Fibroblast of pulmonary artery (primary cell): ENCODE measurements around the gene MRPL57.
"Not testable (repeated sequence)": the region's sequence is repeated elsewhere in the genome, so short reads cannot be mapped to it uniquely, and the experiment has no call there.

ENCODE experiments used
- DNase-seq: peaks from one replicate; pipeline ENCODE4 v3.0.0-alpha.2; 2010; ENCODE audit warnings: low read depth
- H3K4me3 ChIP-seq: replicated peaks from 2 replicates; pipeline ENCODE4 v1.5.1; 2011; ENCODE audit warnings: low read depth, mild to moderate bottlenecking, control low read depth, low read length, moderate library complexity
- TF ChIP-seq, protein P1 (sequence below): IDR thresholded peaks from 2 replicates; pipeline ENCODE4 v1.5.1; 2011; ENCODE audit warnings: mild to moderate bottlenecking, control low read depth, low read length, inconsistent platforms; ENCODE audit errors: missing control alignments

Gene MRPL57

DNA sequence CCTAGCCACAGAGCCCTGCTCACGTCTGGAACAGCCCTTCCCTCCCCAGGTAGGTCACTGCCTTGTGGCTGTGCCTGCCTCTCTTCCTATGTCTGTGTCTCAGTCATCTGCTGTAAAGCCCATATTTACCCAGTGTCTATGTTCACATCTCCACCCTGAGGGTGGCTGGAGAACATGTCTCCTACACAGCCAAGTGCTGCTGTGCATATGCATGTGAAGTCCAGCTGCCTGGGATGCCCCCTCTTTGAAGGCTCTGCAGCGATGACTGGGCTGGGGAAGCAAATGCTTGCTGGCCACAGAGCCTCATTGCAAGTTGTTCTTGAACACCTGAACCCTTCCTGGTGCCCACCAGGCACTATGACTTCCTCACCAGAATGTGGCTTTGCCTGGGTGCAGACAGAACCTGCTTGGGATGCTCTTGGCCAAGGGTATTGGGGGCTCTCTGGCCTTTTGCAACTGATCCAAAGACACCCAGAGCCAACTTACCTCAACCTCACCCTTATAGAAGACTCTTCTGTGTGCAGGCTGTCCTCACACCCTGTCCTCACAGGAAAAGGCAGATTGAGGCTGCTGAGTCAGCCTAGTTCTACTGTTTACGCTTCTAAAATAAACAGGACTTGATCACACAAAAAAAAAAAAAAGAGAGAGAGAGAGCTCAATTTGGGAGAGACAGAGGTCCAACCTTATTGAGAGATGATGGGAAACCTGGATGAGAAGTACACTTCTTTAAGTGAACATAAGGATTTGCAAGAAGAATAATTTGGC is 26.5 kb downstream of the MRPL57 start:
- H3K4me3 ChIP-seq: no peak overlapping the region
- TF ChIP-seq, protein P1, sequence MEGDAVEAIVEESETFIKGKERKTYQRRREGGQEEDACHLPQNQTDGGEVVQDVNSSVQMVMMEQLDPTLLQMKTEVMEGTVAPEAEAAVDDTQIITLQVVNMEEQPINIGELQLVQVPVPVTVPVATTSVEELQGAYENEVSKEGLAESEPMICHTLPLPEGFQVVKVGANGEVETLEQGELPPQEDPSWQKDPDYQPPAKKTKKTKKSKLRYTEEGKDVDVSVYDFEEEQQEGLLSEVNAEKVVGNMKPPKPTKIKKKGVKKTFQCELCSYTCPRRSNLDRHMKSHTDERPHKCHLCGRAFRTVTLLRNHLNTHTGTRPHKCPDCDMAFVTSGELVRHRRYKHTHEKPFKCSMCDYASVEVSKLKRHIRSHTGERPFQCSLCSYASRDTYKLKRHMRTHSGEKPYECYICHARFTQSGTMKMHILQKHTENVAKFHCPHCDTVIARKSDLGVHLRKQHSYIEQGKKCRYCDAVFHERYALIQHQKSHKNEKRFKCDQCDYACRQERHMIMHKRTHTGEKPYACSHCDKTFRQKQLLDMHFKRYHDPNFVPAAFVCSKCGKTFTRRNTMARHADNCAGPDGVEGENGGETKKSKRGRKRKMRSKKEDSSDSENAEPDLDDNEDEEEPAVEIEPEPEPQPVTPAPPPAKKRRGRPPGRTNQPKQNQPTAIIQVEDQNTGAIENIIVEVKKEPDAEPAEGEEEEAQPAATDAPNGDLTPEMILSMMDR: no peak
- no peak for DNase-seq

GRCh38 chr13:21208652-21209154 is 32.2 kb downstream of the MRPL57 start:
- TF ChIP-seq, protein P1: no peak
- peak; percentile 12 for DNase-seq
- no peak overlapping the region for H3K4me3 ChIP-seq

DNA sequence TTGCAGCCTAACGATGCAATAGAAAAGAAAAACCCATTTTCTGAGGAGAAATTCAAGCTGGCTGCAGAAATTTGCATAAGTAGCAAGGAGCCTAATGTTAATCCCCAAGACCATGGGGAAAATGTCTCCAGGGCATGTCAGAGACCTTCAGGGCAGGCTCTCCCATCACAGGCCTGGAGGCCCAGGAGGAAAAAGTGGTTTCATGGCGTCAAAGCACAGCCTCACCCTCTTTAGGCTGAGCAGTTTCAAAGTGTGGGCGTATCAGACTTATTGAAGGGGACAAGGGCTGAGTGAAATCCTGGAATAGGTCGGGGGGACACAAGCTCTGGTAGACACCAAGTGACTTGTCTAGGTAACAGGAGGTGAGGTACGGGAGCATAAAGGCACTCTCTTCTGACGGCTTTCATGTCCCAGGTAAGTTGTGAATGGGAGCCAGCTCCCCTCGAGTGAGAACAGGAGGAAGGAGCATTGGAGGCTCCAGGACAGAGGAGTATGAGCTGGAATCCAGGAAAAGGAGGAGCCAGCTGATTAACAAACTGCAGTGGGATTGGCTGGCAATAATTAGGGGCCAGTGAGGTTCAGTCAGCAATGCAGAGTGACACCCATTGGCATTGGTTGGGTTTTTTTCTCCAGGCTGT is 35.8 kb downstream of the MRPL57 start:
- no peak overlapping the region for H3K4me3 ChIP-seq
- TF ChIP-seq, protein P1: no peak
- no peak for DNase-seq

DNA sequence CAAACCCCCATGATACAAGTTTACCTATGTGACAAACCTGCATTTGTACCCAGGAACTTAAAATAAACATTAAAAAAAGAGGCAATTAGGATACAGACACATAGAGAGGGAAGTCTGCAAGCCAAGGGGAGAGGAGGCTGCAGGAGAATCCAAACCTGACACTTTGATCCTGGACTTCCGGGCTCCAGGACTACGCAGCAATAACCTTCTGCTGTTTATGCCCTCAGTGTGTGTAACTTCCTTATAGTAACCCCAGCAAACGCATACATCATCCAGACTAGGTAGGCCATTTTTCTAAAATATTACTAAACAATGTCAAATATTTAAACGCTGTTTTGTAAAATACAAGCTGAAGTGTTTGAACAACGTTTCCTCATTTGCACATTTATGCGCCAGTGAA is 39.0 kb downstream of the MRPL57 start:
- not testable (repeated sequence) for DNase-seq

GRCh38 chr13:21216332-21216731 is 39.9 kb downstream of the MRPL57 start:
- H3K4me3 ChIP-seq: no peak overlapping the region
- TF ChIP-seq, protein P1: no peak
- DNase-seq: no peak

More for the DNA sequence above, 39.0 kb downstream of the MRPL57 start:
- not testable (repeated sequence) for H3K4me3 ChIP-seq

DNA sequence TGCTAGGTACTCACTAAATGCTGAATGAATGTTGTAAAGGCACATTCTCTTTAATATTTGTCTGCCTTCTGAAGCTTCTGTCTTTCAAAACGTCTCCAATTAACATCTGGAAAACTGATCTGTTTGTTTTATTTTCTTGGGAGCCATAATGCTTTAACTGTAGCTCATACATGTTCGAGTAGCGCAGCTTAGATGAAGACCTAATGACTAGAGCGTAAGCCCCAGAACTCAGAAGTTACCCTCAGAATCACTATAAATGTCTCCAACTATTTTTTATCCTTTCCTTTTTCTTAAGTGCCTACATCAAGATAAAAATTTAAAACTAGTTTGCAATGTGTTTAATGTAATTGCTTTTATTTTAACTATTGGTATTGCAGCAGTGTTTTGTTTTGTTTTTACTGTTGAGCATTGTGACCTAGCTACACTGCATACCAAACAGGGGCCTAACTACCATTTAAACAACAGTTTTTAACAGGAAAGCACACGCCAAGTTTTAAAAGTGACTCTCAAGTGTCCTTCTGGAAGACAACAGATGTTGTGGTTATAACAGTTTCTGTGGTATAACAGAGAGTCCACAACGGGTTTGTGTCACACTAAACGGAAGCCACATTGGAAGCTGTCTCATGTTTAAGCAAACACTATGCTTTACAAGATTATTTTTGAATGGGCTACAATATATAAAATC is 42.0 kb downstream of the MRPL57 start:
- H3K4me3 ChIP-seq: no peak overlapping the region
- no peak for DNase-seq
- TF ChIP-seq, protein P1: no peak

- TF ChIP-seq, protein P1: no peak
- DNase-seq: no peak
- H3K4me3 ChIP-seq: no peak overlapping the region
Observed at GRCh38 chr13:21219036-21219381, 42.6 kb downstream of the MRPL57 start.

DNA sequence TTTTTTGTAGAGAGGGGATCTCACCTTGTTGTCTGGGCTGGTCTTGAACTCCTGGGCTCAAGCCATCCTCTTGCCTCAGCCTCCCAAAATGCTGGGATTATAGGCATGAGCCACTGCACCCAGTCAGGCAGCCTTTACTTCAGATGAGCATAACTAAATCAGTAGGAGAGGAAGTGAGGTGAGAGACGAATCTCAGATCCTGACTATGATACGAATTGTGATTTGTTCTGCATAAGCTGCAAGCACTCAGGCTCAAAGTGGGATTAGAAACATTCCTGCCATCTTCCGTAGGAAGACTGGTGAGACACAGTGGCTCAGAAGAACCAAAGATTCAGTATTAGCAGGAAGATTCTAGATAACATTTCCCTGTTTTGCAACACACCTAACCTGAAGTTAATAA is 43.3 kb downstream of the MRPL57 start:
- DNase-seq, H3K4me3 ChIP-seq: not testable (repeated sequence)
